NCI-H187 treated with DMSO at 0.1 percent for 48 hours (cell line): ENCODE measurements around the gene TRIM51.
"Not testable (repeated sequence)": the region's sequence is repeated elsewhere in the genome, so short reads cannot be mapped to it uniquely, and the experiment has no call there.

Source experiments
- DNase-seq: peaks from one replicate; lab custom pipeline; 2025; lab: John Stamatoyannopoulos, UW

TRIM51 gene, protein sequence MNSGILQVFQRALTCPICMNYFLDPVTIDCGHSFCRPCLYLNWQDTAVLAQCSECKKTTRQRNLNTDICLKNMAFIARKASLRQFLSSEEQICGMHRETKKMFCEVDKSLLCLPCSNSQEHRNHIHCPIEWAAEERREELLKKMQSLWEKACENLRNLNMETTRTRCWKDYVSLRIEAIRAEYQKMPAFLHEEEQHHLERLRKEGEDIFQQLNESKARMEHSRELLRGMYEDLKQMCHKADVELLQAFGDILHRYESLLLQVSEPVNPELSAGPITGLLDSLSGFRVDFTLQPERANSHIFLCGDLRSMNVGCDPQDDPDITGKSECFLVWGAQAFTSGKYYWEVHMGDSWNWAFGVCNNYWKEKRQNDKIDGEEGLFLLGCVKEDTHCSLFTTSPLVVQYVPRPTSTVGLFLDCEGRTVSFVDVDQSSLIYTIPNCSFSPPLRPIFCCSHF

DNA sequence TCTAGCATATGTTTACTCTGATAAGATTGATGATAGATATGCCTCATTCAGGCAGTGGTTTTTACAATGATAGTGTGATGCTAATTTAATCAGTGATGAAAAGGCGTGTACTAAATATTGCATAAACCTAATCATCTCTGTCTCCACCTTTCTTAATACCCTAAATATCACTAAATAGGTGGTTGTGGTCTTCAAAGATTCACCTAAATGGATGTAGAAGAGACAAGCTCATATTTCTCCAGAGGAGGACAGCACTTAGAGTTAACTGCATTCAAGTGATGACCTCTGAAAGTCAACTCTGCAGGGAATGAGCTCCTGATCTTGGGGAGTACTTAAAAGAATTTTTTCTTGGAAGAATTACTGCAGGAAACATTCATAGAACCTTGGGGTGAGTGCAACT is at the start of gene TRIM51:
TSS of gene TRIM51 (plus strand) at position 301 of the 400 bp plus-strand sequence. CDS start 2,132 bp downstream, outside the sequence.
- DNase-seq: not testable (repeated sequence)

DNA sequence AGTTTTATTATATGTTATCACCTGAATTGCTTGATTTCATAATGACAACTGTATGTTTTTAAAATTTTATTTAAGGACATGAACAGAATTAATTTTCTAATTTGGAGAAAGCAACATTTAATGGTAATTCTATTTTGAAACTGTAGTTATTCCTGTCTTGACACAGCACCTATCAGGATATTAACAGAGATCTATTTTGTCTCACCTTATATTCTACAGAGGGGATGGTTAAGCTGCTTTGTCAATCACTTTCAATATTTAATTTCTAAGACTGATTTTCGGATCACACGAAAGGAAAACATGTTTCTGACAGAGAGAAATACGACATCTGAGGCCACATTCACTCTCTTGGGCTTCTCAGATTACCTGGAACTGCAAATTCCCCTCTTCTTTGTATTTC is 44.6 kb upstream of the TRIM51 start, which contains the start of gene OR5D16:
TSS of gene OR5D16 (plus strand) at position 301 of the 400 bp plus-strand sequence. CDS start at position 301, 0 bp downstream.
- DNase-seq: no peak

DNA sequence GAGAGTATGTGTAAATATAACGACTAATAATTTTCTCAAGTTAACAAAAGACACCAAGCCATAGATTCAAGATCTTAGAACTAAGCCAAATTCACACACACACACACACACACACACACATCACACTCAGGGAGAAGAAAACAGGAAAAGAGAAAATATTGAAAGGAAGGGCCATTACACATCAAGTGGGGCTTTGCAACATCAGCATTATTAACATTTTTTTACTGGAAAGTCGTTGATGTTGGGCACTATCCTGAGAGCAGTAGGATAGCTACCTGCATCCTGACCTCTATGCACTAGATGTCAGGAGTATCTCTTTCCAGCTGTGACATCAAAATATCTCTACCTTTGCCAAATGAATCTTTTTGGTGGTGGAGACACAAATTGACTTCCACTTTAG is 35.6 kb upstream of the TRIM51 start:
- no peak for DNase-seq

DNA sequence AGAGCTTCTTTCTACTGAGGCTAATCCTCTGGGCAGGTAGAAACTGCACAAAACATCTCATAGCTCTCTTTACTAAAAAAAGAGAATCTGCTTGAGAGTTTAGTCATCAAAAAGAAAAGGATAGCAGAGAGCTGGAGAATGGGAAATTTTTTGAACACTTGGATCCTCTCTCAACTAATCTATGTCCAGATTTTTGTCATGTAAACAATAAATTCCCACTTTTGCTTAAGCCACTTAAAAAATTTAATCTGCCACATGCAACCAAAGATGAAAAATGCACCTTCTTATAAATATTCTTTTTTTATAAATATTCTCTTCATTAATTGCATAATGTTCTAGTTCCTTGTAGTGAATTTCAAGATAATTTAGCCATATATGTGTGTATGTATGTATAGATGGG is 34.1 kb upstream of the TRIM51 start:
- DNase-seq: no peak

DNA sequence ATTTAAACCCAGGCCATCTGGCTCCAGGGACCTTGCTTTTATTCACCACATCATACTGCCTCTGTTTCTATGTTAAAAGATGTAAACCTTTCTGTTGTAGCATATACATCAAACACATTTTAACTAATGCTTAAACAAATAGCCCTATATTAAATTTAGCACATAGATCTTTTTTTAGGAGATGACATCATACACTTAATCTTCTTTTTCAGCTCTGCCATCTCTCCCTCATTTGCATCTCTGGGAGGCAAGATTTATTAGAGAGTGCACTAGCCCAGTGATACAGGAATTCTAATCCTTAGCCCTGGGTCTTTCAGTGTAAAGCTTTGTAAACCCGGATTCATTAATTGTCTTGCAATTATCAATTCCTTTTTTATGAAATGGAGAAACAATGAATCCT is 31.0 kb upstream of the TRIM51 start:
- no peak for DNase-seq

DNA sequence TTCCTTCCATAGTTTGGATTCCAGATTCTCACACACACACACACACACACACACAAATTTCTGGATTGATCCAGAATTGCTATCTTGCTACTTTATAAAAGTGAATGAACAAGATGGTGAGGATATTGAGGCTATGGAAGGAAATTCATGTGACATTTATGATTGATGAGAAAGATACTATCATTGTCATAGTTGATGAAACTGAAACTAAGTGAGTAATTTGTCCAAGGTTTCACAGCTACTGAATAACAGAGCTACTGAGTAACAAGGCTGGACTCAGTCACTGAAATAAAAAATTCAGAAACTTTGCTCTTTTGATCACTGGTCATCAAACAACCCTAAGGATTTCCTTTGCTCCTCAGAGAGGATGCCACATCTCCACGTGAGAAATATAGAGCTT is 28.4 kb upstream of the TRIM51 start:
- no peak for DNase-seq

DNA sequence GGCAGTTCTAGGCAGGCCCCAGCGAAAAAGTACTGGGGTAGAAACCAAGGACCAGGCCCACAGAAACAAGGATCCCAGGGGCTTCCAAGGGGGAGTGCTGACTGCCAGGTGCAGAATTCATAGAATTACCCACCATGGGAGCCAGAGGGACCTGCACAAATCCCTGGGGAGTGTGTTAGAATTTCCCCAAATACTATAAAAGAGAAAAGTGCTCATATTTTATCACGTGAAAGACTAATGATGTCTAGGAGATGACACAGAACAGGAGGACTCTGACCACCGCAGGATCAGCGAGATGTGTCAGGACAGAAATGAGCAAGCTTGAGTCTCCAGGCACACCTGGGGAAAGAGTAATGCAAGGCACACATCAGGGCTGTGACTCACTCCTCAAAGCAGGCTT is 15.7 kb upstream of the TRIM51 start:
- DNase-seq: not testable (repeated sequence)

DNA sequence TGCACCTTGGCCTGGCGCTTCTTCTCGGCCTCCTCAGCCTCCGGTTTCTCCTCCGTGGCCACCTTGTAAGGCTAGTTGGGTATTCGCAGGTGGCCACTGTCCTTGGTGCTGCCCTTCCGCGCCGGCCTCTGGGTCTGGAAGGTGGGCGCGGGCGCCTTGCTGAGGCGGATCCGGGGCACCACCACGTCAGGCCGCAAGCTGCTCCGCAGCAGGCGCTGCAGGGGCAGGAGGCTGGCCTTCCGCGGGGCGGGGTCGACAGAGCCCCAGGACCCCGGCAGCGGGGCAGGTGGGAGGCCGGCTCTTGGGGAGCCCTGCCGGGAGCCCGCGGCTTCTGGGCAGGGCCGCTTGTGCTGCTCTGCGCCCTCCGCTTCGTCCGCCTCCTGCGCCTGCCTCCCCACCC is 10.4 kb upstream of the TRIM51 start:
- DNase-seq: not testable (repeated sequence)

DNA sequence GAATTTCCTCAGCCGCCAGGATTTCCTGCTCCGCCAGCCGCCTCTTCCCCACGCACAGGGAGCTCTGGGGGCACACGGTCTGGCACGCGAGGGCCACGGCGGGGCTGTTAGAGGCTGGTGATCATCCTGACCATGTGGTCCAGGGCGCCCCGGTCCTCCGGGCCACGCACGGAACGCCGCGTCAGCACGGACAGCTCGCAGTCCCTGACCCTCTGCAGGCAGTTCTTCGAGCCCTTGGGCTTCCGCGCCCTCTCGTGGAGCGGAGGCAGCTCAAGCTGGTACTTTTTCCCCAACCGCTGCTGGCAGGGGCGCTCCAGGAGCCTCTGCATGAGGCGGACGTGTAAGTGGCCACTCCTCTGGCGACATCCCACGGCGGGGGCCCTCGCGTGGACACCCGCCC is 10.0 kb upstream of the TRIM51 start:
- DNase-seq: not testable (repeated sequence)

DNA sequence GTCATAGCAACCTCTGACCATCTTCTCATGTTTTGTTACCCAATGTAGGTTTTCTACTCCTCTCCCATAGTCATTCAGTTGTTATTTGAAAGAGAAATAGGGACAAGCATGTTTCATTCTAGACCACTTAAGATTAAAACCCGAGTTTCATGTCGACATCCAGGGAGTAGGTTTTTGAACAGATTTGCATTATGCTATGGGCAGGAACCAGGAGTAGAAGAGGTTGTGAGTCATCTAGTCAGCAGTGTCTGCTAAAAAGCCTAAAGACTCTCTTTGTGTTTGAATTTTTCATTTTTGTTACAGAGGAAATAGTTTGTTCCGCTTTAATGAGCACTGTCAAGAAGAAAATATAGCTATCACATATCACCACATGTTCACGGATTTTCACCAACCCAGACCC is 1.9 kb downstream of the TRIM51 start:
- not testable (repeated sequence) for DNase-seq

DNA sequence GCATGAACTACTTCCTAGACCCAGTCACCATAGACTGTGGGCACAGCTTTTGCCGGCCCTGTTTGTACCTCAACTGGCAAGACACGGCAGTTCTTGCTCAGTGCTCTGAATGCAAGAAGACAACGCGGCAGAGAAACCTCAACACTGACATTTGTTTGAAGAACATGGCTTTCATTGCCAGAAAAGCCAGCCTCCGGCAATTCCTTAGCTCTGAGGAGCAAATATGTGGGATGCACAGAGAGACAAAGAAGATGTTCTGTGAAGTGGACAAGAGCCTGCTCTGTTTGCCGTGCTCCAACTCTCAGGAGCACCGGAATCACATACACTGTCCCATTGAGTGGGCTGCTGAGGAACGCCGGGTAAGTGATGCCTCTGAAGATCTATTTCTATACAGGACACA is 2.4 kb downstream of the TRIM51 start:
- not testable (repeated sequence) for DNase-seq

DNA sequence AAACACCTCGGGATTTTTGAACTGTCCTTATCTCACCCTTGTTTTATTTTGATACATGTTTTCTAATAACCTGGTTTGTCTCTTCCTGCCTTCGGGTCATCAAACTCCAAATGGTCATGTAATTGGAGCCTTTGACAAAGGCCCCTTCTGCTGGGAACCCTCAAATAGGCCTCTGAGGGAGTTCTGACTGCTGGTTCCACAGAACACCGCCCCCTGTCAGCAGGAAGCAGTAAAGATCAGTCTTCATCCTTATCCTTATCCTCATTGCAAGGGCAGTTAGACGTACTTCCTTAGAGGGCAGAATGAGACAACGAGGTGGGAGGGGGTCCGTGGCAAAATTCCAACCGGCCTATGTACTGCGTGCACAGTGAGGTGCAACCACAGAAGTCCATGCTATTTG is 12.1 kb downstream of the TRIM51 start:
- DNase-seq: no peak

DNA sequence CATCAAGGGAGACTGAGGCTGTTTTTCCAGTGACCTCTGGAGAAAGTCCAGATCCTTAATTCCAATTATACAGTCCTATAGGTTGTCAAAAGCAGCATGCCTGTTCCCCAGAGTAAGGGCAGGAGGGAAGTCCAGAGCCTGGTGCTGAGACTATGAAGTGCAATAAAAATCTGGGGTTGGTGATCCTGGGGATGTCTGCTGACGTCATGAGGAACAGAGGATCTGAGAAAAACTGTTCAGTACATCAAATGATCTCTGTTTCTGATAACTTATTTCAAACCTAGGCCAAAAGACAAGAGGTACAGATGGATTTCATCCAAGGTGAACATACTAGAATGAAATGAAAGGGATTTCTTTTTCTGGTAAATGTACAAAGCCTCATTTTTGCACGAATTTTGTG is 19.2 kb downstream of the TRIM51 start:
- no peak for DNase-seq

DNA sequence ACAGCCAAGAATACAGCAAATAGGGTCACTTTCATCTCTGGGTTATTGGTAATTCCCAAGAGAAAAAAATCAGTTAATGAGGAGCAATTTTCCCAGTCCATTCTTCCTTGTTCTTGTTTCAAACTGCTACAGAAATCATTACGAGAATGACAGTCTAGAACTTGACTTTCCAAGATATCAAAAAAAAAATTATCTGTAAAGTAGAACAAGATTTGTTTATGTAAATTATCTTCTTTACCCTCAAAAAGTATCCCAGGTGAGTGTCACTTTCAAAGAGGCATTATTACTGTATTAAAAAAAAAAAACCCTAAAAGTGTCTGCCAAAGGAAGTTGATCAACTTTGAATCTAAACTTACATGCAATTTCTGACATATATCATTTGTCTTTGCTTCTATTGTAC is 31.4 kb downstream of the TRIM51 start, which contains the start of gene OR5W2:
TSS of gene OR5W2 (minus strand) at position 101 of the 400 bp plus-strand sequence. CDS start at position 101, 0 bp downstream.
- no peak for DNase-seq

DNA sequence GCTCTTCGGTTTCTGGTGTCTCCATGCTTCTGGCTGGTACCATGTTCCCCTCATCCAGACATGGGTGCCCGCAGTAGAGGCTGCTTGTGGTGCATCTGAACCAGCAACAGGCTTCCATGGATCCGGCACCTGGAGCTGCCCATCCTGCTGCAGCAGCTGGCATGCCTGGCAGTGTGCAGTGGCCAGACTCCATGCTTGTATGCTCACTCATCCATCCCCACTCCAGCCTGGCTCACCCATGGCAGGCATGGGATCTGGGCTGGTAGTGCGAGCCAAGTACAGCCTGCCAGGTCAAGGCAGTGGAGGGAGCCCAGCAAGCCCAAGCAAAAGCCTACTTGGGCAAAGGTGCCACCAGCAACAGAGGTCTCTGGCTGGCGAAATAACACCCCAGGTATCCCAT is 37.4 kb downstream of the TRIM51 start:
- DNase-seq: no peak

DNA sequence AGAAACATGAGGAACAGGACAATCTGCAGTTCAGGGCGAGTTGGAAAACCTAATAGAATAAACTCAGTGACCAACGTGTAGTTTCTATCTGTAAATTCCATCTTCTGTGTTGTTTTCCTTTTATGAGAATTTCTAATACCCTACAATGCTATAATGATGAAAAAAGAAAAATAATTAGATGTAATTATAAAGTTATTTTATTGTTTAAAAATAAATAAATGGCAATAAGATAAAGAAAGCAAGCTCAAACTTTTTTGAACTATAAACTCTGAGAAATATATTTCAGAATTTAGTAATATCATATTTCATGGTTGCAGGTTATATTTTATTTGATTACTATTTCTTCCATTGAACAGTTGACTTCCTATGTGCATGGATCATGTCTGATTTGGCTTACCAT is 53.2 kb downstream of the TRIM51 start, which contains the start of gene OR5I1:
TSS of gene OR5I1 (minus strand) at position 101 of the 400 bp plus-strand sequence. CDS start at position 101, 0 bp downstream.
- DNase-seq: no peak
